Parathyroid adenoma (tissue), 2 donors: ENCODE results near the gene SPACDR.
"Not testable (repeated sequence)": the region's sequence is repeated elsewhere in the genome, so short reads cannot be mapped to it uniquely, and the experiment has no call there.

Experiments used
- H2AFZ ChIP-seq: fragments of 300-600 bp; sonication (generic); one replicate; pipeline ENCODE4 v1.7.0; 2017; ENCODE audit warnings: antibody characterized with exemption, mild to moderate bottlenecking
- H3K27ac ChIP-seq: fragments of 300-600 bp; sonication (generic); one replicate; pipeline ENCODE4 v1.7.0; 2017
- H3K27me3 ChIP-seq: fragments of 300-600 bp; sonication (generic); one replicate; pipeline ENCODE4 v1.7.0; 2017; ENCODE audit warnings: low read length; ENCODE audit not compliant: control insufficient read depth, insufficient read depth
- H3K36me3 ChIP-seq: fragments of 300-600 bp; sonication (generic); one replicate; pipeline ENCODE4 v1.7.0; 2017; ENCODE audit warnings: low read length; ENCODE audit not compliant: control insufficient read depth, insufficient read depth
- H3K4me1 ChIP-seq: fragments of 300-600 bp; sonication (generic); one replicate; pipeline ENCODE4 v1.7.0; 2017; ENCODE audit warnings: control low read depth
- H3K4me2 ChIP-seq: fragments of 300-600 bp; sonication (generic); one replicate; pipeline ENCODE4 v1.7.0; 2017; ENCODE audit warnings: low read length
- H3K4me3 ChIP-seq: fragments of 300-600 bp; sonication (generic); one replicate; pipeline ENCODE4 v1.7.0; 2017; ENCODE audit warnings: low read depth, low read length
- H3K79me2 ChIP-seq: fragments of 300-600 bp; sonication (generic); one replicate; pipeline ENCODE4 v1.7.0; 2017; ENCODE audit warnings: control low read depth
- H3K9ac ChIP-seq: fragments of 300-600 bp; sonication (generic); one replicate; pipeline ENCODE4 v1.7.0; 2017; ENCODE audit warnings: mild to moderate bottlenecking
- H3K9me3 ChIP-seq: fragments of 300-600 bp; sonication (generic); one replicate; pipeline ENCODE4 v1.7.0; 2017; ENCODE audit warnings: low read length; ENCODE audit not compliant: control insufficient read depth
- CTCF ChIP-seq: fragments of 300-600 bp; sonication (generic); IDR thresholded peaks from one replicate; pipeline ENCODE4 v1.7.0; 2017; ENCODE audit warnings: antibody characterized with exemption, mild to moderate bottlenecking
- donor health status: primary hyperparathyroidism.

Gene SPACDR

GRCh38 chr7:100443096-100443840 lies 20.8 kb downstream of the SPACDR start:
- no peaks in the 10 kb centered on the region for H3K36me3 ChIP-seq
- H3K27ac ChIP-seq = peak overlapping the region; percentile 60
- no peaks in the 10 kb centered on the region for H3K79me2 ChIP-seq
- no peaks in the 10 kb centered on the region for H3K9me3 ChIP-seq
- no peak for TF ChIP-seq CTCF
- H3K4me2 ChIP-seq = no peak overlapping the region
- H2AFZ ChIP-seq = no peak overlapping the region
- no peak overlapping the region for H3K4me3 ChIP-seq
- H3K4me1 ChIP-seq = peaks cover 3% of the 10 kb centered on the region
- H3K27me3 ChIP-seq = no peaks in the 10 kb centered on the region
- H3K9ac ChIP-seq = no peak overlapping the region

GRCh38 chr7:100441641-100442535 lies 22.2 kb downstream of the SPACDR start:
- Histone ChIP-seq H3K27ac (peak overlapping the region; percentile 15), H3K79me2 (no peaks in the 10 kb centered on the region), H3K4me2 (no peak overlapping the region), H3K27me3 (no peaks in the 10 kb centered on the region), H3K4me1 (peaks cover 3% of the 10 kb centered on the region), H3K36me3 (no peaks in the 10 kb centered on the region), H3K4me3 (no peak overlapping the region), H2AFZ (no peak overlapping the region), H3K9me3 (no peaks in the 10 kb centered on the region), H3K9ac (no peak overlapping the region)
- no peak for TF ChIP-seq CTCF

- not testable (repeated sequence) for H3K27me3 ChIP-seq, H2AFZ ChIP-seq, H3K4me2 ChIP-seq, H3K9me3 ChIP-seq, H3K4me1 ChIP-seq, H3K9ac ChIP-seq, H3K79me2 ChIP-seq, H3K27ac ChIP-seq, H3K36me3 ChIP-seq, H3K4me3 ChIP-seq
Measured at GRCh38 chr7:100439244-100439643, 24.8 kb downstream of the SPACDR start.

- not testable (repeated sequence) for H3K27ac ChIP-seq, H2AFZ ChIP-seq, H3K4me3 ChIP-seq, H3K79me2 ChIP-seq, H3K4me1 ChIP-seq, H3K4me2 ChIP-seq, H3K9me3 ChIP-seq, H3K27me3 ChIP-seq, H3K36me3 ChIP-seq, H3K9ac ChIP-seq
Measured at GRCh38 chr7:100438731-100439130, 25.3 kb downstream of the SPACDR start.

GRCh38 chr7:100438172-100438571 lies 25.9 kb downstream of the SPACDR start:
- TF ChIP-seq CTCF = no peak
- Histone ChIP-seq H3K4me2 (no peak overlapping the region), H3K9ac (no peak overlapping the region), H3K36me3 (no peaks in the 10 kb centered on the region), H3K4me1 (peaks cover 12% of the 10 kb centered on the region), H3K27me3 (no peaks in the 10 kb centered on the region), H2AFZ (no peak overlapping the region), H3K4me3 (no peak overlapping the region), H3K9me3 (no peaks in the 10 kb centered on the region), H3K27ac (no peak overlapping the region), H3K79me2 (peaks cover 4% of the 10 kb centered on the region)
